Measurements from ENCODE around the gene MARCHF6. TPM values are rescaled to one million over a fixed set of nuclear protein-coding genes. Genes with fewer than 3 reads are reported as not detected.

MARCHF6 gene
- total and polyA plus RNA-seq, 2 of the 8 experiments (the other 6 are each of a cell fraction or from before 2014, with no cell fraction given), result 93.1 to 118 TPM

- Histone ChIP-seq H4K20me1 (replicated peaks in 1 of 2; ENCODE audit: control insufficient read depth in 1 of 2, insufficient read depth in 2 of 2, low read length in 2 of 2) (no peaks in the 10 kb centered on the region), H3K9ac (replicated peaks in 1 of 4; ENCODE audit: extremely low read depth in 1 of 4, low read depth in 3 of 4, low read length in 3 of 4) (no peak overlapping the region), H3K4me2 (ENCODE audit: insufficient read depth in 1 of 2, low read depth in 2 of 2, low read length in 2 of 2) (no peak overlapping the region), H3K79me1 (ENCODE audit: low read depth, low read length) (no peaks in the 10 kb centered on the region), H2BK15ac (ENCODE audit: low read length) (no peak overlapping the region), H3K9me3 (ENCODE audit: insufficient read depth in 2 of 2, low read depth in 1 of 2, low read length in 1 of 2) (no peaks in the 10 kb centered on the region), H2AFZ (ENCODE audit: low read length) (no peak overlapping the region), H3K27me3 (replicated peaks in 1 of 4; ENCODE audit: control insufficient read depth in 3 of 4, extremely low read depth in 1 of 4, insufficient read depth in 3 of 4, low read length in 3 of 4) (peaks cover 13 to 29% (median 28%) of the 10 kb centered on the region in 4 experiments), H3K27ac (ENCODE audit: low read depth, low read length) (no peak overlapping the region), H4K5ac (ENCODE audit: insufficient read length, low read depth, low read length) (no peak overlapping the region), H3K14ac (ENCODE audit: insufficient read length) (no peak overlapping the region), H3K18ac (ENCODE audit: extremely low read depth, low read length) (no peak overlapping the region), H3K79me2 (ENCODE audit: control insufficient read depth in 1 of 2, insufficient read depth in 2 of 2, low read length in 2 of 2) (no peaks in the 10 kb centered on the region), H3K4me1 (replicated peaks in 1 of 4; ENCODE audit: control insufficient read depth in 3 of 4, insufficient read depth in 4 of 4, low read length in 3 of 4) (peaks cover 0 to 14% (median 6%) of the 10 kb centered on the region in 4 experiments; a peak in 5 of 7 replicates), H4K91ac (replicated peaks; ENCODE audit: insufficient read length, low read length) (no peak overlapping the region), H3K4me3 (ENCODE audit: extremely low read depth in 1 of 4, insufficient read depth in 2 of 4, low read depth in 3 of 4, low read length in 4 of 4) (no peak overlapping the region), H3K23ac (ENCODE audit: insufficient read length) (no peak overlapping the region), H4K8ac (ENCODE audit: extremely low read depth, insufficient read depth, low read length) (no peak overlapping the region), H2BK5ac (ENCODE audit: low read depth, low read length) (no peak overlapping the region), H3K36me3 (ENCODE audit: control insufficient read depth in 2 of 4, insufficient read depth in 4 of 4, low read length in 3 of 4) (no peaks in the 10 kb centered on the region), H3K56ac (replicated peaks; ENCODE audit: insufficient read length, low read depth, low read length) (no peak overlapping the region), H3K23me2 (ENCODE audit: low read depth, low read length) (peaks cover 5% of the 10 kb centered on the region; the same call in 1 of the 2 replicates), H3K4ac (replicated peaks; ENCODE audit: insufficient read length, low read depth, low read length) (no peak overlapping the region), H2AK5ac (ENCODE audit: low read depth, low read length) (no peak overlapping the region), H2BK12ac (ENCODE audit: low read depth, low read length) (no peak overlapping the region), H2BK120ac (replicated peaks; ENCODE audit: low read depth, low read length) (no peak overlapping the region), H2BK20ac (ENCODE audit: low read length) (no peak overlapping the region)
- DNase-seq (ENCODE audit: low read depth in 1 of 2, low spot score in 2 of 2) (peak in 1 of 2 experiments; percentile 32), FAIRE-seq (no peak)
- ChIA-PET POLR2A (ENCODE audit: partially characterized antibody) (interaction anchor here (0.7 to 1.5 kb wide), 2 partner anchors 25 to 33 kb away, joined by 3 to 4 read pairs; no protein-coding TSS in a partner anchor), CTCF (ENCODE audit: partially characterized antibody) (interaction anchor here (1.0 to 1.2 kb wide), 3 partner anchors 27 to 86 kb away, joined by 3 to 5 read pairs (median 4); no protein-coding TSS in a partner anchor)
- TF ChIP-seq CHD1 (IDR thresholded peaks at IDR 0.05; ENCODE audit: low read depth, low read length), result no peak
- no peak for TF ChIP-seq SP1 (IDR thresholded peaks at IDR 0.05; ENCODE audit: low read depth, low read length)
- TF ChIP-seq MAFK (IDR thresholded peaks at IDR 0.05; ENCODE audit: low read depth, low read length), result no peak
- 90% methylated on average over 4 of the region's 4 CpGs; no CpG with 5 or more reads in 1 of the 2 experiments for WGBS, 2 experiments (ENCODE audit: extremely low coverage in 1 of 2, insufficient coverage in 1 of 2, insufficient read length in 1 of 2, insufficient replicate concordance in 2 of 2, low coverage in 1 of 2, low lambda C conversion rate in 2 of 2, missing lambda C conversion rate in 1 of 2)
Observed at GRCh38 chr5:10337107-10337506, 16.4 kb upstream of the MARCHF6 start.

All from H1 (cell line).